NCI-H460 (cell line): ENCODE data around the gene TMCC2. TPM values are rescaled to one million over a fixed set of nuclear protein-coding genes. Genes with fewer than 3 reads are reported as not detected.

Experiments
- DNase-seq: peaks from one replicate; pipeline ENCODE4 v3.0.0-alpha.2; 2016; ENCODE audit warnings: low read depth; ENCODE audit errors: extremely low read depth
- total RNA-seq: library from RNA; depleted of rRNA; stranded (reverse); fragments of >200 nt; shearing (Covaris generic); gene quantifications from 2 replicates; pipeline ENCODE4 v1.2.3, GENCODE V29; 2014

Gene TMCC2
- total RNA-seq, 1 experiment from 2014 or later = 1.5 TPM

GRCh38 chr1:205258261-205258691, 30.5 kb downstream of the TMCC2 start:
- DNase-seq = no peak

DNA sequence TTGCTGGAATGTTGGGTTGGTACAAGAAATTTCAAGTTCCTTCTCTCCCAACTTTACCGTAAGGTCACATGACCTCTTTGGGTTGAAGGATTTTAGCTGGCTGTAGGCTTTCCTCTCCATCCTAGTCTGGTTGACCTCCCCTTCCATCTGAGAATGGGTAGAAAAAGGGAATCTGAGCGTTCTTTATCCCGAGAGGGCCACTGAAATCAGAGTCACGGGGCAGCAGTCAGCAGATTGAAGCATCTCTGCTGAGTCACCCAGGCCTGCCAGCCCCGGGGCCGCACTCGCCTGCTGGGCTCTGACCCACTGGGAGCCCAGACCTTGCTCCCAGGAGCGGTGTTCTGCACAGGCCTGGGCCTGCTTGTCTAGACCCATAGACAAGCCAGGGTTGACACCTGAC, 31.0 kb downstream of the TMCC2 start:
- DNase-seq = peak; percentile 35

DNA sequence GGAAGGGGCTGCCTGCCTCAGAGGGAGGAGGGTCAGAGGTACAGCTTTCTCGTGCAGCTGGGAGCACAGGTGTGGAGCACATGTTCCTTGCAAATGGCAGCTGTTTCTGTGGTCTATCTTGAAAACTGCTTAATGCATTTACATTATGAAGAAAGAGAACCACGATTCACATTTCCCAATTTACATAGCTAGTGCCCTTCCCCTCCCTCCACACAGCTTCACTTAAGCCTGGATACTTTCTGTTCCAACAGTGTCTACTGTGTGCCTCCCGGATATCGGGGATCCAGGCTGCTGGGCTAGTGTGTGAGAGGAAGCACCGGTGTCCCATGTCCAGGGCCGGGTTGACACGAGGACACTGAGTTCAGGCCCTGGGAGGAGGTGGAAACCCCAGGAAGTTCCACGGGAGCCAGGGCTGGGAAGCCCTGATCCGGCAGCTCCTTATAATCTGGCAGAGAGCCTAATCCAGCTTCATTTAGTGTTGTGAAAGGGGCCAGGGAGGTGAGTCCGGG, 31.6 kb downstream of the TMCC2 start:
- no peak for DNase-seq

- DNase-seq = no peak
These were observed 32.3 kb downstream of the TMCC2 start for GRCh38 chr1:205259998-205260397.

DNA sequence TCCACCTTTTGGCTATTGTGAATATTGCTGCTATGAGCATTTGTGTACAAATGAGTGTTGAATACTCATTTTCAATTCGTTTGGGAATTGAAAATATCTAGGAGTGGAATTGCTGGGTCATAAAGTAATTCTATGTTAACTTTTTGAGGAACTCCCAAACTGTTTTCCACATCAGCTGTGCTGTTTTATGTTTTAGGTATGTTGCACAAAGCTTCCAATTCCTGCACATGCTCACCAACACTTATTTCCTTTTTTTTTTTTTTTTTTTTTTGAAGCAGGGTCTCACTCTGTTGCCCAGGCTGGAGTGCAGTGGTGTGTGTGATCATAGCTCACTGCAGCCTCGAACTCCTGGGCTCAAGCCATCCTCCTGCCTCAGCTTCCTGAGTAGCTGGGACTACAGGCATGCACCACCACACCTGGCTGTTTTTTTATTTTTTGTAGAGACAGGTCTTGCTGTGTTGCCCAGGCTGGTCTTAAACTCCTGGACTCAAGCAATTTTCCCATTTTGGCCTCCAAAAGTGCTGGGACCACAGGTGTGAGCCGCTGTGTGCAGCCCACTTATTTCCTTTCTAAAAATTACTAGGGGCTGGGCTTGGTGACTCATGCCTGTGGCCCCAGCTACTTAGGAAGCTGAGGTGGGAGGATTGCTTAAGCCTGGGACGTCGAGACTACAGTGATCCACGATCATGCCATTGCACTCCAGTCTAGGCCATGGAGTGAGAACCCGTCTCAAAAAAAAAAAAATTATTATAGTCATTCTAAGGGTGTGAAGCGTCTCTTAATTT, 33.4 kb downstream of the TMCC2 start:
- no peak for DNase-seq

DNA sequence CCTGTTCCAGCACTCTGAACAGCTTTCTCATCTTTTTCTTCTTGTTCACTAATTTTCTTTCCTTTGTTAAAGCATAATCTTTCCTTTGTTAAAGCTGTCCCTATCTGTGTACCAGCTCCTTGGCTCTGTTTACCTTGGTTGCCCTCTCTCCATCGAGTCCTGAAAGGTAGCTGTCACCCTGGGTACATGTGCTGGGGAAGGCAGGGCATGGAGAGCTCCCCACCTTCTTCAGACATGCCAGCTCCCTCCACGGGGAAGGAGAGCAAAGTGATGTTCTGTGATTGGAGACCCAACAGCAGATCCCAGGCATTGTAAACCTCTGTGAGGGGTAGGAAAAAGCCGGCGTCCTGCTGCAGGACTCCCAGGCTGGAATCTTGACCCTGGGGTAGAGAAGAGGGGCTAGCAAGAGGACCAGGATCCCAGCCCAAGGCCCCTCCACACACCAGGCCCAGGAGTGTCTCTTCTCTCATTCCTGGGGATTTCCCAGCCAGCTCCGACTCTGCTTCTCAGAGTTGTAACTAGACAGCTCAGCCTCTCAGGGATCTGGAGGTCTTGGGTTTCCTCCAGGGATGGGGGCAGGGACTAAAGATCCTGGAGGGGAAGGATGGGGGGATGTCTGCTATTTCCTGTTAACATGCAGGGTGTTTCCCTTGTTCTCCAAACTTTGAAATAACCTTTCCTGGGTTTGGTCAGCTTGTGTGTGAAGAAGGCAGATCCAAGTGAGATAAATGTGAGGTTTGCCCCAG, 34.4 kb downstream of the TMCC2 start:
- DNase-seq = no peak

DNA sequence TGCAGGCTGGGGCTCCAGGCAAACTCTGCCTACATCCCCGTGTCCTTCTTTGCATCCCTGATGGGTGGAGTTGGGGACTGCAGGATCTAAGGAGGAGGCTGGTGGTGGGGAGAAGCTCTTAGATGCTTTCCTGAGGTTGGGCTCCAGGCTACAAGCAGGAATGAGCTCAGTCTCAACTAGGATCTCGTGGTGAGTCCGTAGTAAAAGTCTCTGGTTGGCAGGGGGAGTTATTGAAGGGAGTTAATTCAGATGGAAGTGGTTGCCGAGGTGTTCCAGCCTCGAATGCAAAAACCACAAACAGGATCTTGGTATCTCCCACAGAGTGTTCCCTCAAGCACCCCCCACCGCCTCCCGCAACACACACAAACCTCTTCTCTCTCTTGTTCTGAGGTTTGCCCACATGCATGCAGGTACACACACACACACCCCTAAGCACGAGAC, 35.0 kb downstream of the TMCC2 start:
- no peak for DNase-seq

DNA sequence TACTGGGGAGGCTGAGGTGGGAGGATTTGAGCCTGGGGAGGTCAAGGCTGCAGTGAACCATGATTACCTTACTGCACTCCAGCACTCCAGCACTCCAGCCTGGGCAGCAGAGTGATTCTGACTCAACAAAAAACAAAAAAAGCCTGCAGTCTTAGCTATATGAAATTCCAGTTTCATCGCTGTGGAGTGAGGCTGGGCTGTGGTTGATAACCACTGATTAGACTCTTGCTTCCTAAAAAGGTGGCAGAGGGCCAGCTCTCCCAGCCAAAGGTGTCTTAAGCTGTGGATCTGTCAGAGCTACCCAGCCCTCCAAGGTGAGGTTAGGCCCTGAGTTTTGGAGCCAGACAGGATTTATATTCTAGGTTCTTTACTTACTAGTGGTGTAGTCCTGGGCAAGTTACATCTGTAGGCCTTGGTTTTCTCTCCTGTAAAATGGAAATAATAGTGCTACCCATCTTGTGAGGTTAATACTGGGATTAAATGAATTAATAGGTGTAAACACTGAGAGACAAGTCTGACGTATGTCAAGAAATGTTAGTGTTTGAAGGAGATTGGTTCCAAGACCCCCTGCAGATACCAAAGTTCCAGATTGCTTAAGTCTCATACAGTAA, 35.9 kb downstream of the TMCC2 start:
- no peak for DNase-seq

- no peak for DNase-seq
These were observed 39.0 kb downstream of the TMCC2 start for GRCh38 chr1:205266611-205267305.

DNA sequence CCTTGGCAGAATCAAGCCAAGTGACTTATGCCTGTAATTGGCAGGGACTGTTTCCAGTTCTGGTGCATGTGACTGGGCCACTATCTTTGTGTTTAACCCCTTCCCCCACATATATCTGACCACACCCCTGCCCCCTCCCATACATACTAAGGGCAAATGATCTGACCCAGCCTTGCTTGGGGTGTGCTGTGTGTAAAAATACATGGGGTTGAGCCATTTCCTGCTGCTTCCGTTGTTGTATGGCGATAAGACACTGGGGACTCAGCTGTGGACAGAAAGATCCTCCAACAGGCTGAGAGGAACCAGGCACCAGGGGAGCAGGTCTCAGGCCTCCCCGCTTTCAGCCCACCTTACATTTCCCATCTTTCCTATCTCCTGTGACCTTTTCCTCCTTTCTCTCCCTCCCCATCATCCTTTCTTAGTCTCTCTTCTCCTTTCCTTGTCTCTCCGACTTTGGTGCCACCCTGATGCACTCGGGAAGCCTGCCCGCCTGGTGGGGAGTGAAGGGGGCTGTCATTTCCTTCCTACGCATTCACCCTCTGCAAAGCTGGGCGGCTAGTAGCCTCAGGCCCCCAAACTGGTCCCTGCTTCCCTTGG, 39.7 kb downstream of the TMCC2 start:
- no peak for DNase-seq

- no peak for DNase-seq
These were observed 41.3 kb downstream of the TMCC2 start for GRCh38 chr1:205268846-205269680.

- DNase-seq = no peak
These were observed 42.0 kb downstream of the TMCC2 start for GRCh38 chr1:205269711-205270110.

DNA sequence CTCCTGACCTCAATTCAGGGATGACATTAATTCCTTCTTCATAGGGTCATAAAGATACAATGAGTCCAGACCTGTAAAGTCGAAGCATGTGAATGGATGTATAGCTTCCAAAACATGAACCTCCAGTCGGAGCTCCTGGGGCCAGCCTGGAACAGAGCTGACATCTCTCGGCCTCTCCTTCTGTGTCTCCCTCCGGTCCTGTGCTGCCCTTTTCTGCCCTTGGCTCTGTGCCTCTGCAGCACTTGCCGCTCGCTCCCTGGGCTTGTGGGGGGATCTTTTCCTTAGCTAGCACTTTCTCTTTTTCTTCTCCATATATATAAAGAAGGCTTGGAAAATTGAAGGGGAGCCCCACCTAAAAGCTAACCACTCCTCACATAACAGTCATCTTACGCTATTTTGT, 42.5 kb downstream of the TMCC2 start:
- no peak for DNase-seq

DNA sequence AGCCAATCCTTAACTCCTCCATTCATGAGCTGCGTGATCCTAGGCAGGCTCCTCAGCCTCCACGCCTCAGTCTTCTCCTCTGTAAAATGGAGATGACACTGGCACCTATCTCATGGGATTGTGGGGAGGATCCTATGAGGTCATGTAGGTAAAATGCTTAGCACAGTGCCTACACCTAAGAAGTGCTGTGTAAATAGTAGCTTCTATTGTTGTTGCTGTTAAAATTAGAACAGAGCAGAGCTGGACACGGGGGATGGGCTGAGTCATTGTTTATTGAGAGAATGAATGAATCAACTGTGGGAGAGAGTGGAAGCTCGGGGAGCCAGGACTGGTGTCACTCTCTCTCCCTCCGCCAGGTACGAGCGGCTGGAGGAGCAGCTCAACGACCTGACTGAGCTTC, 43.0 kb downstream of the TMCC2 start:
- no peak for DNase-seq

DNA sequence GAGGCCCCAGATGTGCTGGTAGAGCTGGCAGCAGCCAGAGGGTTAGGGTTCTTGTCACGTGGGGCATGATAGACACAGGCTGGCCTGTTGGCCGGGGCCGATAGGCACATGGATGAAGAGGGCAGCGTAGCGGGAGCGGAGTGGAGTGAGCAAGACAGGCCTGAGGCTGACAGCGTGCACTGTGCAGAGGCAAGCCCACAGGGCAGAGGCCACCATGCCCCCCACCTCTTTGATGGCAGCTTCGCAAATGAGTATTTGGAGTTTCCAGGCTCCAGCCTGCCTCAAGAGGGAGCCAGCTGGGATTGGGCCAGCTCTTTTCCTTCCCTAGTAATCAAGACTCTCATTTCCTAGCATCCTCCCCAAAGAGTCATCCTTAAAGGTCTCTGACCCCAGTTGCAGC, 43.5 kb downstream of the TMCC2 start:
- no peak for DNase-seq

DNA sequence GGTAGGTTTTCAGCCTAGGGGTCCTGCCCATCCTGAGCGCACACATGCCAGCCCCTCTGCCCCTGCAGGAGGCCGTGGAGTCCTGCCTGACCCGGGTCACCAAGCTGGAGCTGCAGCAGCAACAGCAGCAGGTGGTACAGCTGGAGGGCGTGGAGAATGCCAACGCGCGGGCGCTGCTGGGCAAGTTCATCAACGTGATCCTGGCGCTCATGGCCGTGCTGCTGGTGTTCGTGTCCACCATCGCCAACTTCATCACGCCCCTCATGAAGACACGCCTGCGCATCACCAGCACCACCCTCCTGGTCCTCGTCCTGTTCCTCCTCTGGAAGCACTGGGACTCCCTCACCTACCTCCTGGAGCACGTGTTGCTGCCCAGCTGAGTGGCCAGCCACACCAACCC, 44.0 kb downstream of the TMCC2 start:
- DNase-seq = no peak

DNA sequence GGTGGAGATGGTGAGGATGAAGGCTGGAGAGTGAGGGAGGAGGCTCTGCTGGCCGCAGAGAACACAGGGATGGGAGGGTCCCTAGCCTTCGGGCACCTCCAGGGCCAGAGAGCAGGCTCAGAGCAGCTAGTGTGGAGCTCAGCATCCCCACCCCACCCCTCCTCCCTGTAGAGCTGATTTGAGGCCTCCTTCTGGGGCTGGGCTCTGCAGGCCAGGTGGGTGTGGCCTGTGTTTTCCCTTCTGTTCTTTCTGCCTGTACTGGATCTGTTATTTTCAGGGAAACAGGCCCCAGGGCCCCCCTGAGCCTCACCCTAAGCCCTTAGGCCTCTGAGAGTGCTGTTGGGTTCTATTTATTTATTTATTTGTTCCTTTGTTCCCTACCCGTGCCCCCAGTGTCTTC, 44.8 kb downstream of the TMCC2 start:
- no peak for DNase-seq

DNA sequence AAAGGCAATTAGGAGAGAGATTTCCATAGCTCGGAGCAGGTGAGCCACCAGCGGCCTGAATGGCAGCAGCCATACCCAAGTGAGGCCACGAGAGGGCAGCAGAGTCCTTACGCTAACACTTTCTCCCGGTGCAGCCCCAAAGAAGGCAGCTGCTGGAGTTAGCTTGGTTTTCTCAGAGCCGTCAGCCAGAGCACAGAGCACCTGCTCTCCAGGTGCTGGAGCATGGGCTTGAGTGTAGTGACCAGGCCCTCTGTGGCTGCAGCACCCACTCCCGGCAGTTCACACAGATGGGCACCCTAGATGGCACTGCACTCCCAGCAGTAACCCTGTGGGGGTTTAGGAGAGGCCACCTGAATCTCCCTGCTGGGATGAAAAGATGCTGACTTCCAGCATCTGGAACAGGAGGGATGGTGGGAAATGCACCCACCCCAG, 45.8 kb downstream of the TMCC2 start:
- peak; percentile 82 for DNase-seq

DNA sequence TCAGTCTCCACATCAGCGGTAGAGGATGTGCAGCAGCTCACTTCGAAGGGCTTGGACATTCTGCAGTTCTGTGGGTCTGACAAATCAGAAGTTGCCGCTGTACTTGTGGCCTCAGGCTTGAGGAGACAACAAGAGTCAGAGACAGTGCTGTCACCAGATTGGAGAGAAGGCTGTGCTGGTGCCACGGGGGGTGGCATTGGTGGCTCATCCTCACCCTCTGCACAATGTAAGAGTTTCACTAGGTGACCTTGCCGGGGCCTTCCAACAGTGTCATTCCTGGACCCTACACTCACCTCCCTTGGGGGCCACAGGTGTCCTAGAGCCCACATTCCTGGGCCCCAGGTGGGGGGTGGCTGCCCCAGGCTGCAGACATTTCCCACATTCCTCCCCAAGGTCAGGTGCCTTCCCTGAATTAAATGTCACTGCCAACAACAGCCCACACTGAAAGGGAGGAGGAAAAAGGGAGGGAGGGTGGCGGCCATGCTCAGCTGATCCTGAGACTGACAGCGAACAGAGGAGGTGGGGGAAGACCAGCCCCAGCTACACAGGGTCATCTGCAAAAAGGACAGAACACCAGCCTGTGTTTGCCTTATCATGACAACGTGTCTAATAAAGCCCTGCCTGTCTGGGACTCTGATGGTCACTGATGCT, 46.4 kb downstream of the TMCC2 start:
- no peak for DNase-seq
